HG02870 (cell line): ENCODE results near the gene GTF2F2.
"Not testable (repeated sequence)": the region's sequence is repeated elsewhere in the genome, so short reads cannot be mapped to it uniquely, and the experiment has no call there.

Experiments used
- ATAC-seq: cut with Tn5 transposase; IDR thresholded peaks from one replicate; pipeline ENCODE4 v1.9.1; 2021; ENCODE audit warnings: mild to moderate bottlenecking, moderate library complexity; ENCODE audit not compliant: unreplicated experiment

GTF2F2 gene

GRCh38 chr13:45298206-45298505 is 177.8 kb downstream of the GTF2F2 start:
- no peak for ATAC-seq

GRCh38 chr13:45298550-45298949 is 178.2 kb downstream of the GTF2F2 start:
- ATAC-seq = not testable (repeated sequence)

GRCh38 chr13:45299194-45299593 is 178.9 kb downstream of the GTF2F2 start:
- no peak for ATAC-seq

- ATAC-seq = no peak
These were observed 180.1 kb downstream of the GTF2F2 start for GRCh38 chr13:45300190-45300985.

- ATAC-seq = no peak
These were observed 181.0 kb downstream of the GTF2F2 start for GRCh38 chr13:45301263-45301662.

GRCh38 chr13:45302507-45302906 is 182.2 kb downstream of the GTF2F2 start:
- no peak for ATAC-seq

GRCh38 chr13:45303026-45303425 is 182.7 kb downstream of the GTF2F2 start:
- no peak for ATAC-seq

GRCh38 chr13:45303866-45304265 is 183.6 kb downstream of the GTF2F2 start:
- no peak for ATAC-seq

- no peak for ATAC-seq
These were observed 184.8 kb downstream of the GTF2F2 start for GRCh38 chr13:45305079-45305478.

- no peak for ATAC-seq
These were observed 186.7 kb downstream of the GTF2F2 start for GRCh38 chr13:45306966-45307365.

GRCh38 chr13:45310341-45311131 is 190.2 kb downstream of the GTF2F2 start:
- ATAC-seq = no peak

GRCh38 chr13:45314822-45315221 is 194.5 kb downstream of the GTF2F2 start:
- ATAC-seq = no peak

GRCh38 chr13:45315520-45316167 is 195.3 kb downstream of the GTF2F2 start:
- ATAC-seq = no peak

GRCh38 chr13:45316338-45316737 is 196.0 kb downstream of the GTF2F2 start:
- no peak for ATAC-seq

- no peak for ATAC-seq
These were observed 196.7 kb downstream of the GTF2F2 start for GRCh38 chr13:45316996-45317395.

GRCh38 chr13:45320876-45321629 is 200.7 kb downstream of the GTF2F2 start:
- no peak for ATAC-seq

GRCh38 chr13:45325806-45326205 is 205.5 kb downstream of the GTF2F2 start:
- no peak for ATAC-seq

GRCh38 chr13:45327253-45327955 is 207.1 kb downstream of the GTF2F2 start:
- ATAC-seq = no peak

GRCh38 chr13:45328661-45329111 is 208.4 kb downstream of the GTF2F2 start:
- ATAC-seq = no peak

GRCh38 chr13:45331123-45331619 is 210.9 kb downstream of the GTF2F2 start:
- no peak for ATAC-seq
